ENCODE results near the gene WNT9B.

- TF ChIP-seq MAX (IDR thresholded peaks at IDR 0.05), result no peak
- TF ChIP-seq CEBPB (IDR thresholded peaks at IDR 0.05), result no peak
- TF ChIP-seq TEAD4 (IDR thresholded peaks at IDR 0.05), result no peak
- no peak for TF ChIP-seq YY1 (IDR thresholded peaks at IDR 0.05; ENCODE audit: low read depth)
- no peak for TF ChIP-seq EGR1 (IDR thresholded peaks at IDR 0.05)
These were observed 36.9 kb upstream of the WNT9B start for GRCh38 chr17:46814446-46814845.

Measured in Ishikawa (cell line).